SKM-1 (cell line): ENCODE data around the gene MAGOHB.
"Not testable (repeated sequence)": the region's sequence is repeated elsewhere in the genome, so short reads cannot be mapped to it uniquely, and the experiment has no call there.

Source experiments
- DNase-seq: peaks from one replicate; lab custom pipeline; 2025; ENCODE audit not compliant: unreplicated experiment; lab: John Stamatoyannopoulos, UW

Gene MAGOHB

DNA sequence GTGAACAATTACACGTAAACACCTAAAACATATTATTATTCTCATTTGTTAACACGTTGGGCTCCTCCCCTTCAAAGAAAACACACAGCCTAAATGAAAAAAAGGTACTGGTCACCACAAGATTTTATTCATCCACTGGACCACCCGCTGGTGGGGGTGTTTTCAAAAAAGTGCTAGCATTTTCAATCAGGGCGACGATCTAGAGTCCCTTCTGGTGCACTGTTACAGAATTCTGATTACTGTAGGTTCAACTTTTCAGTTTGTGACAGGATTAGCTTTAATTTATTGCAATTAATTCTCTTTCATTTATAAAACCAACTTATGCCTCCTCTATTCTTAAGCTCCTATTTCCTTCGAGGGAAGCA, 443 bp downstream of the MAGOHB start:
- no peak for DNase-seq

- DNase-seq: no peak
Measured at GRCh38 chr12:10612110-10612509, 1.3 kb downstream of the MAGOHB start.

DNA sequence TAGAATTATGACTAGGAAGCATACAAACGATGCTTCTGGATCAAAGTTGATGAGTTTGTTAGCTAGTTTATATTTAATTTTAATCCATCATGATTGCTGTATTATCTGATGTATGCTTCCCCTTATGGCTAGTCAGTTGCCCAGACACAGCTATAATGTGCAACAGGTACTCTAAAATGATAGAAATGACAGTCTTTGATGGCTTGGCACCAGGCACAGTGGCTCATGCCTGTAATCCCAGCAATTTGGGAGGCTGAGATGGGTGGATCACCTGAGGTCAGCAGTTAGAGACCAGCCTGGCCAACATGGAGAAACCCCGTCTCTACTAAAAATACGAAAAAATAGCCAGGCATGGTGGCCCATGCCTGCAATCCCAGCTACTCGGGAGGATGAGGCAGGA, 2.2 kb downstream of the MAGOHB start:
- not testable (repeated sequence) for DNase-seq

GRCh38 chr12:10610188-10610587, 3.2 kb downstream of the MAGOHB start:
- DNase-seq: no peak

DNA sequence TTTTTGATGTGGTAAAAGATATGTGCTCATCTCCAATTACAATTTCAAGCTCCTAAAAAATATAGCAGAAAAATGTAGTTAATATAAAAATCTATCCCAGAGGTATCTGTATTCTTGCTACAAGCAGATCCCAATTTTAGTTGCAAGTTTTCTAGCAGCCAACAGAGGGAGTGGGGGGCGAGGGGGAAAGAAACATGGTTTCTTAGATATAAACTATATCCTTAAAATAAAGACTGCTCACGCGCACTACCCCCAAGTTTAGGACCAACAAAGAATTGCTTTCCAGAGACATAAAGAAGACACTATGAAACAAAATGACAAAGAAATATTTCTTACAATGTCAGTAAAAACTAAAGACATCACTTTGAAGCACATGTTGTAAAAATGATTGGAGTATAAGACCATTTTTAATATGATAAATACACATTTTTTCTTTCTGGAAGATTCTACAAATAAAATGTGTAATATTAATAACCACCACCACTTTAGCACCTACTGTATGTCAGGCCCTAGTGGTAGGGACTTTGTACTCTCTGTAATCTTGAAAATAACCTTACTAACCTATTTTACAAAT, 5.4 kb downstream of the MAGOHB start:
- no peak for DNase-seq

DNA sequence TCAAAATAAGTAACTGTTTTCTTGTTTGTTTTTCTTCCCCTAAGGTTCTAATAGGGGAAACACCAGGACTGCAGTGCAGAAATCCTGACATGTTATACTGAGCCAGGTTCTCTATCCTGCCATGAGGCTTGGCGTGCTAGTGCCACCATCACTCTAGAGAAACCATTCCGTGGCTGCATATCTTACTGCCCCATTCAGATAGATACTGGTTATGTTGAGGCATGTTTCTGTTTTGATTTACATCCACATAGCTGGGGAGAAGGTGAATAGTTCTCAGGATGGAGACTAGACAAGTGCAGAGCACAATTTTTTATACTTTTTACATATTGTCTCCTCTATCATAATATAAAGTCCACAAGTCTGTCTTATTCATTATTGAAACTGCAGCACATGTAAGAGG, 11.5 kb downstream of the MAGOHB start:
- no peak for DNase-seq

GRCh38 chr12:10600988-10601387, 12.4 kb downstream of the MAGOHB start:
- no peak for DNase-seq

DNA sequence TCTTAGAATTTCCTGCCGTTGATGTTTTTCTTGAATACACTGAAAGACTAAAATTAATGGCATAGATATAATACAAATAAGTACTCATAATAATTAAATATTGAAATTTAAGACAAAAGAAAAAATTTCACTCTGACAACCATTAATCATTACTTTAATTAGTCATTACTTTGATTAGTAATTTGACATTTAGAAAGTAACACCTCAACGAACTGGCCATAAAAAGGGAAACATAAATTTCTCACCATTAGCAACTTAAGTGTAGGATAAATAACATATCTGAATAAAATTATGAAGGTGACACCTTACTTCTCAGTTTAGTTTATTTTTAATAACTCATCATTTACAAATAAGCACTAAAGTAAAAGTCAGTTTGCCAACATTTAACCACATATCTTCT, 17.5 kb downstream of the MAGOHB start:
- DNase-seq: no peak

- no peak for DNase-seq
Measured at GRCh38 chr12:10590966-10591365, 22.4 kb downstream of the MAGOHB start.

GRCh38 chr12:10584415-10584814, 29.0 kb downstream of the MAGOHB start:
- no peak for DNase-seq

- DNase-seq: no peak
Measured at GRCh38 chr12:10582704-10583103, 30.7 kb downstream of the MAGOHB start.

- not testable (repeated sequence) for DNase-seq
Measured at GRCh38 chr12:10582133-10582532, 31.3 kb downstream of the MAGOHB start.

DNA sequence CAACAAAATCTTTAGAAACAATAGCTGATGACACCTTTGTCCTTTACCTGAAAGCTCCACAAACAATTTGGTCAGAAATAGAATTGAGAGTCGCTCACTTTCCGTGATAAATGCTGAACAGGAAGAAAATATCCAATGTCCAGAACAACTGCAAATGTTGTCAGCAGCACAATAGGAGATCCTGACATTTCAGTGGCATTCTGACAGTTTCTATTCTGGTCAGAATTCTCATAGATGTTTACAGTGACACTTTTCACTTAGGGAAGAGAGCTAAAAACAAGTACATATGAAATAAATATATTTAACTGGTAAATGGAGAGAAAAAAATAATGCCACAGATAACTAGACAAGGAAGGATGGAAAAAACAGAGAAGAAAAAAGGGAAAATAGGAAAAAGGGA, 39.1 kb downstream of the MAGOHB start:
- no peak for DNase-seq

DNA sequence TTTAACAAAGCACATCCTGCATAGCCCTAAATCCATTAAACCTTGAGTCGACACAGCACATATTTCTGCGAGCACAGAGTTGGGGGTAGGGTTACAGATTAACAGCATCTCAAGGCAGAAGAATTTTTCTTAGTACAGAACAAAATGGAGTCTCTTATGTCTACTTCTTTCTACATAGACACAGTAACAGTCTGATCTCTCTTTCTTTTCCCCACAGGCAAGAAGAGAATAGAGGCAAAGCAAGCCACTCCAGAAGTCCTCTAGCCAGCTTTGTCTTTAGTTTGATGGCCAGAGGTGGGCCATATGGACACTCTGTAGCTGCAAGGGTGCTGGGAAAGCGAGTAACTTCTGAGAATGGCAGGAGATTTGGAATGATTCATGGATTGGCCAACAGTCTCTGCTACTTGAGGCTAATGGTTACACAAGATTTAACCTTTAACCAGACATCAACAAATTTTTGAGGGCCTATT, 41.4 kb downstream of the MAGOHB start:
- DNase-seq: not testable (repeated sequence)

DNA sequence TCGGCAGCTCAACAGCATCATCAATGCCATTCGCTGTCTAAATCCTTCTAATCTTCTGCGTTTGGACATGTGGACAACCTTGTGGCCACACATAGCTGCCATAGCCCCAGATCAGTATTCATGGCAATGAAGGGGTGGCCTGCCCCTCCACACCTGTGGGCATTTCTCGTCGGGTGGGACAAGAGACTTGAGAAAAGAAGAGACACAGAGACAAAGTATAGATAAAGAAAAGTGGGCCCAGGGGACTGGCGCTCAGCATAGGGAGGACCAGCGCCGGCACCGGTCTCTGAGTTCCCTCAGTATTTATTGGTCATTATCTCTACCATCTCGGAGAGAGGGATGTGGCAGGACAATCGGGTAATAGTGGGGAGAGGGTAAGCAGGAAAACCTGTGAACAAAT, 42.3 kb downstream of the MAGOHB start:
- DNase-seq: no peak

DNA sequence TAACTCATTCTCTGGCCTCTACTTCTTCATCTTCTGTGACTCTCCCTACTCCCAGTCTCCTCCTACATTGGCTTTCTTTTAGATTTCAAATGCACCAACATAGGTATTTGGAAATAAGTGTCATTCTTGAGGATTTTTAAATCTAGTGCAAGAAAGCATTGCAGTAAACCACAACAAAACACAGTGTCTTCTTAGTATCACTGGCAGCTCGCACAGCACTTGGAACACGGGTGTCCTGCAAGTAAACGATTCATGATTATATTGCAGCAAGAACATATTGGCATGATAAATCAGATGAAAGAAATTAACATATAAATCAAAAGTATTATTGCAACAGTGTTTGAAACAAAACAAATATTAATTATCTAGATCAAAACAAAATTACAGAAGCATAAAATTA, 45.6 kb downstream of the MAGOHB start:
- DNase-seq: no peak

DNA sequence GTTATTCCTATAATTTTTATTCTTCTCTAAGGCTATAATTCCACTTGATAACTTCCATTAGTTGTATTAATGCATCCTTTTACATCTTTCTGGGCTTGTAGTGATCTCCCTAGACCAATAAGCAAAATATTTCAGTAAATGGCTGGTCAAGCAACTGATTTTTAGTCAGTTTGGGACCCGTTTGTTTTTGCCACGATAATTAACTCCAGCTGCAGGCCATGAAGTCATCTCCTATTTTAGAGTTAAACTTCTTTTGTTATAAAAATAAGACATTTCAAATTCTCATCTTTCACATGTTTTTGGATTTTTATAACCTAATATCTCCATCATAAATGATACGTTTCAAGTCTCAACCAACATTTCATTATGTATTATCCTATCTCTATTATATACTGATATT, 49.4 kb downstream of the MAGOHB start:
- no peak for DNase-seq

GRCh38 chr12:10563002-10563401, 50.4 kb downstream of the MAGOHB start:
- no peak for DNase-seq

- DNase-seq: no peak
Measured at GRCh38 chr12:10562306-10562933, 51.0 kb downstream of the MAGOHB start.

DNA sequence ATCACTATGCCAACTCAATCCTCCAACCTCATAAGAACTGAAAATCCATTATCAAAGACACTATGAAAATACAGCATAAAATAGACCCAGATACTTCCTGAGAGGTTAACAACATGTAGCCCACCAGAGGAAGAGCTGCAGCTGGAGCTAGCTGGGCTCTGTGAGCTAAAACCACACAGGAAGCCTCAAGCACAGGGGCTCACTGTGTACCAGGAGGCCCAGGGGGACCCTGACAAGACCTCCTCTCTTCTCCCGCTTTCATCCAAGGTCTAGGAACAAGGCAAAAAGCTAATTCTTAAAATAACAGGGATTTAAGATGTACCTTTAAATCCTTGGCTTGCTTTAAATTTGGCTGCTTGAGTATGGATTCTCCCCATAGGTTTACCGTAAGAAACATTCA, 54.2 kb downstream of the MAGOHB start:
- no peak for DNase-seq

GRCh38 chr12:10558789-10559188, 54.6 kb downstream of the MAGOHB start:
- no peak for DNase-seq

GRCh38 chr12:10558301-10558700, 55.1 kb downstream of the MAGOHB start:
- no peak for DNase-seq

GRCh38 chr12:10557766-10558165, 55.6 kb downstream of the MAGOHB start:
- no peak for DNase-seq
